DOHH2 (cell line): ENCODE measurements around the gene PDE4D.

Experiments
- H3F3A ChIP-seq: fragments of 200-600 bp; sonication (generic), shearing (Covaris generic); 2 replicates; pipeline ENCODE4 v1.6.0; 2016; ENCODE audit warnings: antibody characterized with exemption, mild to moderate bottlenecking; ENCODE audit not compliant: control insufficient read depth, insufficient read depth
- H3K27ac ChIP-seq: fragments of 200-600 bp; sonication (generic); 2 replicates; pipeline ENCODE4 v1.5.1; 2014; ENCODE audit warnings: low read depth, mild to moderate bottlenecking, low read length, moderate library complexity
- H3K27me3 ChIP-seq: fragments of 200-600 bp; sonication (generic); 2 replicates; pipeline ENCODE4 v1.6.1; 2014; ENCODE audit warnings: mild to moderate bottlenecking, low read length, mixed read lengths; ENCODE audit not compliant: control insufficient read depth
- H3K36me3 ChIP-seq: fragments of 200-600 bp; sonication (generic); 2 replicates; pipeline ENCODE4 v1.6.1; 2014; ENCODE audit warnings: mild to moderate bottlenecking, low read length, moderate library complexity, mixed read lengths; ENCODE audit not compliant: control insufficient read depth
- H3K4me1 ChIP-seq: fragments of 200-600 bp; sonication (generic); 2 replicates; pipeline ENCODE4 v1.6.1; 2014; ENCODE audit warnings: mild to moderate bottlenecking, low read length, mixed read lengths; ENCODE audit not compliant: control insufficient read depth
- H3K4me2 ChIP-seq: fragments of 200-600 bp; sonication (generic); 2 replicates; pipeline ENCODE4 v1.6.0; 2014; ENCODE audit warnings: mild to moderate bottlenecking, low read length, moderate library complexity
- H3K4me3 ChIP-seq: fragments of 200-600 bp; sonication (generic); 2 replicates; pipeline ENCODE4 v1.5.1; 2014; ENCODE audit warnings: mild to moderate bottlenecking, low read length, mixed read lengths
- H3K79me2 ChIP-seq: fragments of 200-600 bp; sonication (generic); 2 replicates; pipeline ENCODE4 v1.6.1; 2014; ENCODE audit warnings: mild to moderate bottlenecking, low read length, mixed read lengths; ENCODE audit not compliant: control insufficient read depth
- H3K9me2 ChIP-seq: fragments of 200-600 bp; sonication (generic); replicated peaks from 2 replicates; pipeline ENCODE4 v1.6.1; 2014; ENCODE audit warnings: mild to moderate bottlenecking, low read length, mixed read lengths; ENCODE audit not compliant: control insufficient read depth
- H3K9me3 ChIP-seq: fragments of 200-600 bp; sonication (generic); 2 replicates; pipeline ENCODE4 v1.6.1; 2014; ENCODE audit warnings: antibody characterized with exemption, low read length, mixed read lengths; ENCODE audit not compliant: control insufficient read depth, insufficient read depth
- H4K20me1 ChIP-seq: fragments of 200-600 bp; sonication (generic); 2 replicates; pipeline ENCODE4 v1.6.0; 2014; ENCODE audit warnings: low read depth, mild to moderate bottlenecking, antibody characterized with exemption, low read length, moderate library complexity; ENCODE audit not compliant: control insufficient read depth, insufficient read depth
- CTCF ChIP-seq: fragments of 200-600 bp; sonication (generic); IDR thresholded peaks from one replicate; pipeline ENCODE4 v1.5.1; 2014; ENCODE audit warnings: antibody characterized with exemption, mild to moderate bottlenecking, low read depth, low read length; ENCODE audit not compliant: poor library complexity, severe bottlenecking
- EZH2phosphoT487 ChIP-seq: fragments of 200-600 bp; sonication (generic); IDR thresholded peaks from 2 replicates; pipeline ENCODE4 v1.6.1; 2017; ENCODE audit warnings: borderline replicate concordance, mild to moderate bottlenecking, antibody characterized with exemption, low read length, moderate library complexity, mixed read lengths

The PDE4D gene

GRCh38 chr5:59173578-59173977, 719.9 kb downstream of the PDE4D start:
- Histone ChIP-seq H3K4me2 (peak overlapping the region; percentile 78), H3K9me2 (no peaks in the 10 kb centered on the region)

GRCh38 chr5:59171131-59171530, 722.4 kb downstream of the PDE4D start:
- TF ChIP-seq EZH2phosphoT487, result no peak
- no peak for TF ChIP-seq CTCF
- H3K4me3 ChIP-seq, result no peak overlapping the region
- H3K9me3 ChIP-seq, result no peaks in the 10 kb centered on the region
- H3K4me1 ChIP-seq, result peaks cover 41% of the 10 kb centered on the region
- no peak overlapping the region for H3K27ac ChIP-seq
- no peaks in the 10 kb centered on the region for H3K9me2 ChIP-seq
- no peaks in the 10 kb centered on the region for H3K36me3 ChIP-seq
- H3K79me2 ChIP-seq, result no peaks in the 10 kb centered on the region
- H4K20me1 ChIP-seq, result no peaks in the 10 kb centered on the region
- H3K4me2 ChIP-seq, result no peak overlapping the region
- no peaks in the 10 kb centered on the region for H3K27me3 ChIP-seq
- peaks cover 3% of the 10 kb centered on the region; the same call in 1 of the 2 replicates for H3F3A ChIP-seq

More at GRCh38 chr5:59173578-59173977, 719.9 kb downstream of the PDE4D start:
- Histone ChIP-seq H4K20me1 (no peaks in the 10 kb centered on the region), H3K4me3 (peak overlapping the region; percentile 49), H3K4me1 (peaks cover 42% of the 10 kb centered on the region), H3K9me3 (no peaks in the 10 kb centered on the region), H3K27me3 (no peaks in the 10 kb centered on the region), H3K27ac (peak overlapping the region; percentile 54), H3K79me2 (no peaks in the 10 kb centered on the region), H3F3A (peaks cover 3% of the 10 kb centered on the region; the same call in 1 of the 2 replicates), H3K36me3 (no peaks in the 10 kb centered on the region)
- TF ChIP-seq CTCF, result no peak
- TF ChIP-seq EZH2phosphoT487, result no peak

- no peaks in the 10 kb centered on the region for H3K36me3 ChIP-seq
- no peak overlapping the region for H3K4me3 ChIP-seq
- no peaks in the 10 kb centered on the region for H3K27me3 ChIP-seq
- no peaks in the 10 kb centered on the region for H3K79me2 ChIP-seq
- no peaks in the 10 kb centered on the region for H4K20me1 ChIP-seq
- no peaks in the 10 kb centered on the region for H3K9me3 ChIP-seq
- H3F3A ChIP-seq, result peaks cover 3% of the 10 kb centered on the region; the same call in 1 of the 2 replicates
- H3K4me1 ChIP-seq, result peaks cover 31% of the 10 kb centered on the region
- TF ChIP-seq EZH2phosphoT487 (no peak), CTCF (no peak)
- H3K4me2 ChIP-seq, result no peak overlapping the region
- H3K9me2 ChIP-seq, result no peaks in the 10 kb centered on the region
- no peak overlapping the region for H3K27ac ChIP-seq
These were observed 723.8 kb downstream of the PDE4D start for GRCh38 chr5:59169768-59170150.
